ENCODE data around the gene ARL15.

GRCh38 chr5:54272746-54273145 lies 37.6 kb downstream of the ARL15 start:
- no peak for TF ChIP-seq CTCF (IDR thresholded peaks at IDR 0.05; ENCODE audit: low read depth, low read length)
- TF ChIP-seq POLR2A (IDR thresholded peaks at IDR 0.05; ENCODE audit: extremely low read depth, insufficient read length), result no peak
